D721Med (cell line): ENCODE measurements around the gene DDIAS.

Source experiments
- DNase-seq: peaks from one replicate; pipeline ENCODE4 v3.0.0; 2011; ENCODE audit warnings: low spot score; ENCODE audit not compliant: insufficient read length
- FAIRE-seq: peaks from 2 replicates; lab custom pipeline; 2011; peaks lifted over from hg19 to GRCh38; lab: Jason Lieb, UNC
- TF ChIP-seq, protein P1 (sequence below): IDR thresholded peaks from 2 replicates; pipeline ENCODE4 v1.5.1; 2012; ENCODE audit warnings: mild to moderate bottlenecking, control low read depth; ENCODE audit not compliant: insufficient read depth; ENCODE audit errors: missing control alignments

The DDIAS gene

GRCh38 chr11:82889133-82890001, 12.2 kb upstream of the DDIAS start:
- DNase-seq, result no peak
- FAIRE-seq, result no peak
- TF ChIP-seq, protein P1, sequence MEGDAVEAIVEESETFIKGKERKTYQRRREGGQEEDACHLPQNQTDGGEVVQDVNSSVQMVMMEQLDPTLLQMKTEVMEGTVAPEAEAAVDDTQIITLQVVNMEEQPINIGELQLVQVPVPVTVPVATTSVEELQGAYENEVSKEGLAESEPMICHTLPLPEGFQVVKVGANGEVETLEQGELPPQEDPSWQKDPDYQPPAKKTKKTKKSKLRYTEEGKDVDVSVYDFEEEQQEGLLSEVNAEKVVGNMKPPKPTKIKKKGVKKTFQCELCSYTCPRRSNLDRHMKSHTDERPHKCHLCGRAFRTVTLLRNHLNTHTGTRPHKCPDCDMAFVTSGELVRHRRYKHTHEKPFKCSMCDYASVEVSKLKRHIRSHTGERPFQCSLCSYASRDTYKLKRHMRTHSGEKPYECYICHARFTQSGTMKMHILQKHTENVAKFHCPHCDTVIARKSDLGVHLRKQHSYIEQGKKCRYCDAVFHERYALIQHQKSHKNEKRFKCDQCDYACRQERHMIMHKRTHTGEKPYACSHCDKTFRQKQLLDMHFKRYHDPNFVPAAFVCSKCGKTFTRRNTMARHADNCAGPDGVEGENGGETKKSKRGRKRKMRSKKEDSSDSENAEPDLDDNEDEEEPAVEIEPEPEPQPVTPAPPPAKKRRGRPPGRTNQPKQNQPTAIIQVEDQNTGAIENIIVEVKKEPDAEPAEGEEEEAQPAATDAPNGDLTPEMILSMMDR, result no peak

DNA sequence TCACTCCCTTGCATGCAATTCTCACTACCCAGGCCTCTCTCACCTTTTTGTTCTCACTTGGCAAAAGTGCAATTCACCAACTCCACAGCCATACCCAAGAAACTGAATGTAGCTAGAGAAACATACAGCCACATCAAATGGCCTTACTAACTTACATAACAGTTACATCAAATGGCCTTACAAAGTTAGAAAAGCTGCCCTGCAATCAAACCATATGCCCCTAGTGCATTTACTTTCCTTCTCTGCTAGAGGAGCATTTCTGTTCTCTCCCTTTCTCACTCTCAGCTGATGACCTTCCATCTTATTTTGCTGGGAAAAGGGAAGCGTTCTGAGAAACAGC, 11.6 kb upstream of the DDIAS start:
- DNase-seq (no peak), FAIRE-seq (no peak)
- TF ChIP-seq, protein P1, result no peak

DNA sequence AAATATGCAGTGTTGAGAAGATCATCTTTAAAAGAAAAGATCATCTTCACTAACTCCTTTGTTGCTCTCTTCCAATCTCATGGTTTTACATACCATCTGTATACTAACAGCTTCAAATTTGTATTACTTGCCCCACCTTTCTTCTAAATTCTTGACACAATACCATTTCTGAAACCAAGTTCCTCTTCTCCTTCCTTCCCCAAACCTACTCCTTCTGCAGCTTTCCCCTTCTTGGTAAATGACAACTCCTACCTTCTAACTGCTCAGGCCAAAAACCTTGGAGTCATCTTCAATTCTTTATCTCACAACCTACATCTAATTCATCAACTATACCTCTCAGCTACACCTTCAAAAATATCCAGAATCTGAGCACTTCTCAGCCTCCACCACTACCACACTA, 10.6 kb upstream of the DDIAS start:
- TF ChIP-seq, protein P1, result no peak
- FAIRE-seq, result no peak
- no peak for DNase-seq

DNA sequence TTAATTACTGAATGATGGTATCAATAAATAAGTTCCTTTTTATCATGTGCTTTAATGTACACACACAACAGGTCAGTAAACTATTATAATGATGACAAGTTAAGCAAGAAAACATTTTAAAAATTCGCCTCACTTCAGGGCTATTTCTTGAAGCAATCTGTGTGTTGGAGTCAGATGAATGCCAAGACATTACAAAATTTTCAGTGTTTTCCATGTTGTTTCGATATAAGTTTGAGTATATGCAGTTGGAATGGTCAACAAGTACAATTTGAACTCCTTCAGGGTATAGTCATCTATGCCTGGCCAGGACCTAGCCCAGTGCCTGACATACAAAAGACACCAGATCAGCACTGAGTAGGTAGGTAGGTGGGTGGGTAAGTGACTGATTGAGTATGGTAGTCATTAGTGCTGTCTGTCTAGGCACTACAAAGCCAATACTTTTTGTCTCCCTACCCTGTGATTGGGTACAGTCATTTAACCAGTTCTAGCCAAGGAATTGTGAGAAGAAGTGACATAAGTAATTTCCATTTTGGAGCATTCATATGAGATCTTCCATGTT, 8.8 kb upstream of the DDIAS start:
- DNase-seq (no peak), FAIRE-seq (no peak)
- TF ChIP-seq, protein P1, result no peak

GRCh38 chr11:82895437-82896091, 6.0 kb upstream of the DDIAS start:
- TF ChIP-seq, protein P1, result no peak
- DNase-seq (no peak), FAIRE-seq (no peak)

DNA sequence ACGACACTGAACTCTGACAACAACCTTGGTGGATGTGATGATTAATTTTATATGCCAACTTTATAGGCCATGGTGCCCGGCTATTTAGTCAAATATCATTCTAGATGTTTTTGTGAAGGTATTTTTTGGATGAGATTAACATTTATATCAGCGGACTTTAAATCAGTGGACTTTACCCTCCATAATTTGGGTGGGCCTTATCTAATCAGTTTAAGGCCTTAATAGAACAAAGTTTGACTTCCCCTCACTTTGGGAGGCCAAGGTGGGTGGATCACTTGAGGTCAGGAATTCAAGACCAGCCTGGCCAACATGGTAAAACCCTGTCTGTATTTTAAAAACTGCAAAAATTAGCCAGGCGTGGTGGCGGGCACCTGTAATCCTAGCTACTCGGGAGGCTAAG, 5.4 kb upstream of the DDIAS start:
- no peak for DNase-seq
- FAIRE-seq, result no peak
- TF ChIP-seq, protein P1, result no peak
